ENCODE measurements around the gene PHYHD1. TPM values are rescaled to one million over a fixed set of nuclear protein-coding genes. Genes with fewer than 3 reads are reported as not detected.

Gene PHYHD1
- total RNA-seq, 4 donors from 2014 or later: 14.4 to 43.8 (median 32.4) TPM

- ATAC-seq (ENCODE audit: low FRiP score): no peak
- no peak for DNase-seq (ENCODE audit: low spot score)
- no peak for TF ChIP-seq CTCF (IDR thresholded peaks at IDR 0.05)
These were observed 10.9 kb upstream of the PHYHD1 start for GRCh38 chr9:128909859-128910258.

- no peak for TF ChIP-seq CTCF (IDR thresholded peaks at IDR 0.05)
- ATAC-seq (ENCODE audit: low FRiP score): no peak
- no peak for DNase-seq (ENCODE audit: low spot score)
These were observed 9.9 kb upstream of the PHYHD1 start for GRCh38 chr9:128910906-128911305.

GRCh38 chr9:128911529-128912035, 9.2 kb upstream of the PHYHD1 start:
- ATAC-seq (ENCODE audit: low FRiP score) (no peak), DNase-seq (ENCODE audit: low spot score) (no peak)
- TF ChIP-seq CTCF (IDR thresholded peaks at IDR 0.05): no peak

GRCh38 chr9:128912270-128912853, 8.4 kb upstream of the PHYHD1 start:
- ATAC-seq (ENCODE audit: low FRiP score): no peak
- no peak for TF ChIP-seq CTCF (IDR thresholded peaks at IDR 0.05)
- DNase-seq (ENCODE audit: low spot score): no peak

- DNase-seq (ENCODE audit: low spot score) (no peak), ATAC-seq (ENCODE audit: low FRiP score) (no peak)
- TF ChIP-seq CTCF (IDR thresholded peaks at IDR 0.05): no peak
These were observed 7.5 kb upstream of the PHYHD1 start for GRCh38 chr9:128913048-128913900.

- DNase-seq (ENCODE audit: low spot score) (no peak), ATAC-seq (ENCODE audit: low FRiP score) (no peak)
- no peak for TF ChIP-seq CTCF (IDR thresholded peaks at IDR 0.05)
These were observed 6.6 kb upstream of the PHYHD1 start for GRCh38 chr9:128913995-128914772.
